IMR-90 (cell line): Measurements from ENCODE around the gene KXD1. TPM values are rescaled to one million over a fixed set of nuclear protein-coding genes. Genes with fewer than 3 reads are reported as not detected.

ENCODE experiments used
- ATAC-seq: fragments of 200-7000 bp; cut with Tn5 transposase; 2 replicates; pipeline ENCODE4 v1.9.1; 2020; ENCODE audit warnings: low read depth, mild to moderate bottlenecking, moderate library complexity
- BruUV-seq: library from RNA; stranded (reverse); fragments of 400-500 nt; replicated peaks from 2 replicates; lab custom pipeline; 2021; lab: Mats Ljungman, UMichigan
- CTCF ChIA-PET: fragments of 300-600 bp; formaldehyde crosslinking; extraction: SDS; loops from one replicate; lab custom pipeline; 2021; ENCODE audit warnings: antibody characterized with exemption; lab: Yijun Ruan, JAX
- POLR2A ChIA-PET: fragments of 300-600 bp; sonication (Branson Sonifier 250); formaldehyde crosslinking; loops from one replicate; lab custom pipeline; 2022; ENCODE audit warnings: antibody characterized with exemption; ENCODE audit not compliant: unreplicated experiment; lab: Charles Lee
- DNase-seq: peaks from one replicate; pipeline ENCODE4 v3.0.0; 2013
- H2AFZ ChIP-seq: replicated peaks from 2 replicates; pipeline ENCODE3; 2013; ENCODE audit warnings: low read length, mild to moderate bottlenecking; ENCODE audit not compliant: poor library complexity
- H2AK5ac ChIP-seq: 2 replicates; pipeline ENCODE4 v1.6.1; 2013; ENCODE audit warnings: low read depth, low read length, inconsistent platforms
- H2AK9ac ChIP-seq: replicated peaks from 2 replicates; pipeline ENCODE3; 2013; ENCODE audit warnings: mild to moderate bottlenecking, low read depth, low read length, moderate library complexity; ENCODE audit not compliant: poor library complexity
- H2BK120ac ChIP-seq: 2 replicates; pipeline ENCODE4 v1.6.1; 2013; ENCODE audit warnings: low read depth, low read length, inconsistent platforms
- H2BK15ac ChIP-seq: 3 replicates; pipeline ENCODE4 v1.6.1; 2013; ENCODE audit warnings: low read depth, low read length, inconsistent platforms
- H2BK20ac ChIP-seq: 2 replicates; pipeline ENCODE4 v1.6.1; 2013; ENCODE audit warnings: low read depth, mild to moderate bottlenecking, inconsistent platforms, low read length, moderate library complexity
- H2BK5ac ChIP-seq: 2 replicates; pipeline ENCODE4 v1.6.1; 2013; ENCODE audit warnings: mild to moderate bottlenecking, low read depth, low read length, inconsistent platforms; ENCODE audit not compliant: poor library complexity, severe bottlenecking
- H3K14ac ChIP-seq: replicated peaks from 2 replicates; pipeline ENCODE4 v1.6.1; 2013; ENCODE audit warnings: low read depth, low read length, inconsistent platforms
- H3K18ac ChIP-seq: 2 replicates; pipeline ENCODE4 v1.6.1; 2013; ENCODE audit warnings: low read depth, low read length, control low read depth
- H3K23ac ChIP-seq: 2 replicates; pipeline ENCODE4 v1.6.1; 2013; ENCODE audit warnings: low read depth, low read length, inconsistent platforms
- H3K27ac ChIP-seq: 2 replicates; pipeline ENCODE4 v1.5.1; 2013; ENCODE audit warnings: mild to moderate bottlenecking, control low read depth, low read length; ENCODE audit not compliant: insufficient read depth
- H3K27me3 ChIP-seq: 2 replicates; pipeline ENCODE4 v1.6.1; 2013; ENCODE audit warnings: low read length; ENCODE audit not compliant: control insufficient read depth, insufficient read depth
- H3K36me3 ChIP-seq: 2 replicates; pipeline ENCODE4 v1.6.1; 2013; ENCODE audit warnings: low read length, mixed read lengths; ENCODE audit not compliant: control insufficient read depth, insufficient read depth
- H3K4ac ChIP-seq: 2 replicates; pipeline ENCODE4 v1.6.1; 2013; ENCODE audit warnings: low read depth, low read length, inconsistent platforms
- H3K4me1 ChIP-seq: 2 replicates; pipeline ENCODE4 v1.6.1; 2013; ENCODE audit warnings: low read length, mixed read lengths; ENCODE audit not compliant: control insufficient read depth, insufficient read depth
- H3K4me2 ChIP-seq: 2 replicates; pipeline ENCODE4 v1.6.1; 2013; ENCODE audit warnings: low read depth, mild to moderate bottlenecking, control low read depth, low read length, moderate library complexity
- H3K4me3 ChIP-seq: 2 replicates; pipeline ENCODE4 v1.5.1; 2013; ENCODE audit warnings: low read depth, mild to moderate bottlenecking, control low read depth, low read length, moderate library complexity; ENCODE audit not compliant: insufficient read depth
- H3K56ac ChIP-seq: 2 replicates; pipeline ENCODE4 v1.6.1; 2013; ENCODE audit warnings: low read length, inconsistent platforms; ENCODE audit not compliant: insufficient read depth; ENCODE audit errors: extremely low read depth
- H3K79me1 ChIP-seq, 2 experiments: 2 replicates each; pipeline ENCODE4 v1.6.1; 2013; ENCODE audit warnings: low read length in 2 of 2, inconsistent platforms in 1 of 2, low read depth in 1 of 2
- H3K9ac ChIP-seq: 2 replicates; pipeline ENCODE4 v1.6.1; 2013; ENCODE audit warnings: low read depth, low read length, control low read depth
- H3K9me1 ChIP-seq: 2 replicates; pipeline ENCODE4 v1.6.1; 2013; ENCODE audit warnings: low read length, inconsistent platforms; ENCODE audit not compliant: insufficient read depth
- H3K9me3 ChIP-seq: 2 replicates; pipeline ENCODE4 v1.6.1; 2013; ENCODE audit warnings: low read length; ENCODE audit not compliant: control insufficient read depth, insufficient read depth
- H4K20me1 ChIP-seq: 2 replicates; pipeline ENCODE4 v1.6.1; 2013; ENCODE audit warnings: low read length, inconsistent platforms; ENCODE audit not compliant: insufficient read depth
- H4K5ac ChIP-seq: 2 replicates; pipeline ENCODE4 v1.6.1; 2013; ENCODE audit warnings: mild to moderate bottlenecking, low read depth, low read length, control low read depth
- H4K8ac ChIP-seq, 2 experiments: 2 replicates each; pipeline ENCODE4 v1.6.1; 2013; ENCODE audit warnings: low read depth in 2 of 2, low read length in 2 of 2, control low read depth in 1 of 2, inconsistent platforms in 1 of 2
- H4K91ac ChIP-seq: 2 replicates; pipeline ENCODE4 v1.6.1; 2013; ENCODE audit warnings: low read depth, low read length, inconsistent platforms; ENCODE audit not compliant: insufficient read depth
- BHLHE40 ChIP-seq: fragments of 150-350 bp; IDR thresholded peaks from 2 replicates; pipeline ENCODE4 v1.6.1; 2016; ENCODE audit warnings: mild to moderate bottlenecking, low read depth, low read length
- CEBPB ChIP-seq: IDR thresholded peaks from 2 replicates; pipeline ENCODE4 v1.6.1; 2012; ENCODE audit warnings: low read depth, low read length, improper control_type of control experiment
- CHD1 ChIP-seq: IDR thresholded peaks from 2 replicates; pipeline ENCODE4 v1.6.1; 2012; ENCODE audit warnings: low read depth, low read length, improper control_type of control experiment
- FOS ChIP-seq: fragments of 150-350 bp; IDR thresholded peaks from 2 replicates; pipeline ENCODE4 v1.6.1; 2016; ENCODE audit warnings: low read depth, low read length
- MAFK ChIP-seq: IDR thresholded peaks from 2 replicates; pipeline ENCODE4 v1.6.1; 2012; ENCODE audit warnings: low read depth, low read length, improper control_type of control experiment
- MAZ ChIP-seq: IDR thresholded peaks from 2 replicates; pipeline ENCODE4 v1.6.1; 2012; ENCODE audit warnings: low read depth, mild to moderate bottlenecking, low read length, improper control_type of control experiment, moderate library complexity, borderline replicate concordance
- MXI1 ChIP-seq: IDR thresholded peaks from 2 replicates; pipeline ENCODE4 v1.6.1; 2012; ENCODE audit warnings: low read depth, mild to moderate bottlenecking, low read length, moderate library complexity, borderline replicate concordance
- NFE2L2 ChIP-seq: fragments of 150-350 bp; IDR thresholded peaks from 2 replicates; pipeline ENCODE4 v1.6.1; 2016; ENCODE audit warnings: low read depth, mild to moderate bottlenecking, low read length
- POLR2A ChIP-seq: IDR thresholded peaks from 2 replicates; pipeline ENCODE4 v1.6.1; 2012; ENCODE audit warnings: mild to moderate bottlenecking, low read depth, low read length
- RAD21 ChIP-seq: IDR thresholded peaks from 2 replicates; pipeline ENCODE4 v1.6.1; 2012; ENCODE audit warnings: low read length, improper control_type of control experiment
- RCOR1 ChIP-seq: IDR thresholded peaks from 2 replicates; pipeline ENCODE4 v1.6.1; 2012; ENCODE audit warnings: mild to moderate bottlenecking, low read length, improper control_type of control experiment; ENCODE audit not compliant: insufficient replicate concordance
- RFX5 ChIP-seq: IDR thresholded peaks from 2 replicates; pipeline ENCODE4 v1.8.0; 2012; ENCODE audit warnings: low read depth, mild to moderate bottlenecking, low read length, moderate library complexity
- SMC3 ChIP-seq: fragments of 150-350 bp; IDR thresholded peaks from 2 replicates; pipeline ENCODE4 v1.6.1; 2016; ENCODE audit warnings: low read depth, mild to moderate bottlenecking, antibody characterized with exemption, low read length, moderate library complexity
- USF2 ChIP-seq: fragments of 150-350 bp; IDR thresholded peaks from 2 replicates; pipeline ENCODE4 v1.6.1; 2017; ENCODE audit warnings: mild to moderate bottlenecking, antibody characterized with exemption, low read length, low read depth
- WGBS, 2 experiments: methylation state at CpG; one replicate each; pipeline versions ENCODE4 v1.1.5 to v1.1.7; 2013; ENCODE audit warnings: missing lambda C conversion rate in 2 of 2; ENCODE audit not compliant: insufficient read length in 1 of 2; ENCODE audit errors: extremely low coverage in 2 of 2; 5-methylcytosine and 5-hydroxymethylcytosine counted together
- dilution Hi-C: fragments of 300-500 bp; cut with HindIII; formaldehyde crosslinking; loops from one replicate; pipeline ENCODE4 v1.14.3; 2018; ENCODE audit warnings: low sequenced_read_pairs; ENCODE audit not compliant: unreplicated experiment
- in situ Hi-C: fragments of 300-500 bp; cut with MboI; formaldehyde crosslinking; loops from 3 replicates; pipeline ENCODE4 v1.14.3; 2019; ENCODE audit warnings: low sequenced_read_pairs, inconsistent platforms, mixed read lengths
- intact Hi-C: fragments of 100-400 bp; cut with micrococcal nuclease; formaldehyde crosslinking; loops from 2 replicates; pipeline ENCODE4 v1.10.0; 2022
- polyA plus RNA-seq, 3 experiments: library from polyadenylated mRNA; depleted of rRNA; stranded (reverse); fragments of >200 nt; gene quantifications; 2 replicates each; pipeline ENCODE4 v1.2.3, GENCODE V29; 2012; ENCODE audit warnings: low replicate concordance in 1 of 3
- total RNA-seq: library from RNA; depleted of rRNA; stranded (reverse); fragments of >200 nt; gene quantifications from 2 replicates; pipeline ENCODE4 v1.2.3, GENCODE V29; 2012
- TF ChIP-seq, protein P1 (sequence below): conservative IDR thresholded peaks from 2 replicates; pipeline ENCODE4 v1.5.1; 2012; ENCODE audit warnings: mild to moderate bottlenecking, low read depth, low read length, improper control_type of control experiment
- TF ChIP-seq, protein P2 (sequence below): fragments of 150-350 bp; IDR thresholded peaks from 2 replicates; pipeline ENCODE4 v1.6.1; 2016; ENCODE audit warnings: low read depth, mild to moderate bottlenecking, low read length, moderate library complexity, borderline replicate concordance

Gene KXD1
- total and polyA plus RNA-seq, 2 of the 4 experiments (the other 2 are of a cell fraction): 66.7 to 196 TPM

DNA sequence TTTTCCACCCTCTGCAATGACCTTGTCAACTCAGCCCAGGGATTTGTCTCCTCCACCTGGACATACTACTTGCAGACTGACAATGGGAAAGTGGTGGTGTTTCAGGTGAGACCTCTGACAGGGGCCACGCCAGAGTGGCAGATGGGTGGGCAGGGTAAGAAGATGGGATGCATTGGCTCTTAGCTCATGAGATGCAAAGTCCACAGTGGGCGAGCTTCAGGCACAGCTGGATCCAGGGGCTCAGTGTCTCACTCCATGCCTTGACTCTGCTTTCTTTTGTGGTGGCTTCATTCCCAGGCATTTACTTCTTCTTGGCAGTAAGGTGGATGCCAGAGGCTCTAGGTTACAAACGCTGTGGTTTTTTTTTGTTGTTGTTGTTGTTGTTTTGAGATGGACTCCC lies 58.4 kb downstream of the KXD1 start:
- in situ Hi-C loops: no loop called here

More for the DNA sequence above, 58.4 kb downstream of the KXD1 start:
- no peak overlapping the region for H2AK5ac ChIP-seq
- intact Hi-C loops (no loop called here), dilution Hi-C loops (no loop called here)
- no peak for DNase-seq
- no peak overlapping the region for H3K23ac ChIP-seq
- H3K36me3 ChIP-seq: no peaks in the 10 kb centered on the region
- no peak overlapping the region for H3K4ac ChIP-seq
- H3K9me3 ChIP-seq: peaks cover 4% of the 10 kb centered on the region; the same call in 1 of the 2 replicates
- H3K27ac ChIP-seq: no peak overlapping the region
- H4K5ac ChIP-seq: no peak overlapping the region
- no peaks in the 10 kb centered on the region for H3K79me1 ChIP-seq
- ChIA-PET POLR2A (no interaction called here), CTCF (no interaction called here)
- H3K27me3 ChIP-seq: peaks cover 31% of the 10 kb centered on the region
- no peak overlapping the region for H3K9ac ChIP-seq
- 55% methylated on average over 2 of the region's 3 CpGs; no CpG with 5 or more reads in 1 of the 2 experiments for WGBS, 2 experiments
- ATAC-seq: no peak
- H3K4me1 ChIP-seq: peaks cover 7% of the 10 kb centered on the region; the same call in 1 of the 2 replicates
- H3K4me2 ChIP-seq: no peak overlapping the region
- H3K14ac ChIP-seq: no peak overlapping the region
- H2BK20ac ChIP-seq: no peak overlapping the region
- no peak overlapping the region for H2BK5ac ChIP-seq
- no peak overlapping the region for H2AK9ac ChIP-seq
- no TSS peak for BruUV-seq
- no peak overlapping the region for H3K56ac ChIP-seq
- no peak overlapping the region for H2BK120ac ChIP-seq
- TF ChIP-seq CHD1 (no peak), POLR2A (no peak), MAFK (no peak), MXI1 (no peak), RCOR1 (no peak), FOS (no peak), CEBPB (no peak), RAD21 (no peak), USF2 (no peak), RFX5 (no peak), BHLHE40 (no peak), NFE2L2 (no peak), MAZ (no peak), SMC3 (no peak)
- TF ChIP-seq, protein P1, sequence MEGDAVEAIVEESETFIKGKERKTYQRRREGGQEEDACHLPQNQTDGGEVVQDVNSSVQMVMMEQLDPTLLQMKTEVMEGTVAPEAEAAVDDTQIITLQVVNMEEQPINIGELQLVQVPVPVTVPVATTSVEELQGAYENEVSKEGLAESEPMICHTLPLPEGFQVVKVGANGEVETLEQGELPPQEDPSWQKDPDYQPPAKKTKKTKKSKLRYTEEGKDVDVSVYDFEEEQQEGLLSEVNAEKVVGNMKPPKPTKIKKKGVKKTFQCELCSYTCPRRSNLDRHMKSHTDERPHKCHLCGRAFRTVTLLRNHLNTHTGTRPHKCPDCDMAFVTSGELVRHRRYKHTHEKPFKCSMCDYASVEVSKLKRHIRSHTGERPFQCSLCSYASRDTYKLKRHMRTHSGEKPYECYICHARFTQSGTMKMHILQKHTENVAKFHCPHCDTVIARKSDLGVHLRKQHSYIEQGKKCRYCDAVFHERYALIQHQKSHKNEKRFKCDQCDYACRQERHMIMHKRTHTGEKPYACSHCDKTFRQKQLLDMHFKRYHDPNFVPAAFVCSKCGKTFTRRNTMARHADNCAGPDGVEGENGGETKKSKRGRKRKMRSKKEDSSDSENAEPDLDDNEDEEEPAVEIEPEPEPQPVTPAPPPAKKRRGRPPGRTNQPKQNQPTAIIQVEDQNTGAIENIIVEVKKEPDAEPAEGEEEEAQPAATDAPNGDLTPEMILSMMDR: no peak
- TF ChIP-seq, protein P2, sequence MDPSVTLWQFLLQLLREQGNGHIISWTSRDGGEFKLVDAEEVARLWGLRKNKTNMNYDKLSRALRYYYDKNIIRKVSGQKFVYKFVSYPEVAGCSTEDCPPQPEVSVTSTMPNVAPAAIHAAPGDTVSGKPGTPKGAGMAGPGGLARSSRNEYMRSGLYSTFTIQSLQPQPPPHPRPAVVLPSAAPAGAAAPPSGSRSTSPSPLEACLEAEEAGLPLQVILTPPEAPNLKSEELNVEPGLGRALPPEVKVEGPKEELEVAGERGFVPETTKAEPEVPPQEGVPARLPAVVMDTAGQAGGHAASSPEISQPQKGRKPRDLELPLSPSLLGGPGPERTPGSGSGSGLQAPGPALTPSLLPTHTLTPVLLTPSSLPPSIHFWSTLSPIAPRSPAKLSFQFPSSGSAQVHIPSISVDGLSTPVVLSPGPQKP: no peak
- no peak overlapping the region for H3K18ac ChIP-seq
- no peak overlapping the region for H2BK15ac ChIP-seq
- no peak overlapping the region for H4K8ac ChIP-seq
- no peaks in the 10 kb centered on the region; the same call in 1 of the 2 replicates for H4K20me1 ChIP-seq
- H4K91ac ChIP-seq: no peak overlapping the region
- no peaks in the 10 kb centered on the region for H3K9me1 ChIP-seq
- no peak overlapping the region for H3K4me3 ChIP-seq
- no peak overlapping the region for H2AFZ ChIP-seq
